Vagina (tissue), 2 donors: ENCODE data around the gene MANEA.

ENCODE experiments used
- CTCF ChIP-seq, 3 experiments: fragments of 450-650 bp in 2 of 3; fragments of 200-600 bp in 1 of 3; sonication (generic) in 1 of 3; IDR thresholded peaks; one replicate each; pipeline ENCODE4 v1.5.1; 2017 to 2019; ENCODE audit warnings: antibody characterized with exemption in 3 of 3, mild to moderate bottlenecking in 2 of 3, moderate library complexity in 2 of 3
- POLR2A ChIP-seq, 2 donors: fragments of 450-650 bp; IDR thresholded peaks; one replicate each; pipeline ENCODE4 v1.6.1; 2017; ENCODE audit warnings: antibody characterized with exemption in 2 of 2, mild to moderate bottlenecking in 2 of 2, moderate library complexity in 2 of 2
- POLR2AphosphoS5 ChIP-seq, 2 donors: sonication (generic); formaldehyde crosslinking; IDR thresholded peaks; one replicate each; pipeline ENCODE4 v1.9.0; 2017; ENCODE audit warnings: antibody characterized with exemption in 2 of 2, mild to moderate bottlenecking in 2 of 2, low read depth in 1 of 2; ENCODE audit not compliant: insufficient read depth in 1 of 2

GRCh38 chr6:95545226-95545625 lies 32.1 kb upstream of the MANEA start:
- peak; percentile 22 to 61 for TF ChIP-seq POLR2AphosphoS5 (IDR thresholded peaks at IDR 0.05; ENCODE audit: insufficient read depth in 1 of 2, low read depth in 1 of 2)
- no peak for TF ChIP-seq CTCF (IDR thresholded peaks at IDR 0.05)
- no peak for TF ChIP-seq POLR2A (IDR thresholded peaks at IDR 0.05)
